NCI-H128 (cell line): ENCODE measurements around the gene GPAT3.
"Not testable (repeated sequence)": the region's sequence is repeated elsewhere in the genome, so short reads cannot be mapped to it uniquely, and the experiment has no call there.

Source experiments
- DNase-seq: peaks from one replicate; lab custom pipeline; 2025; ENCODE audit not compliant: unreplicated experiment; lab: John Stamatoyannopoulos, UW

GPAT3 gene

DNA sequence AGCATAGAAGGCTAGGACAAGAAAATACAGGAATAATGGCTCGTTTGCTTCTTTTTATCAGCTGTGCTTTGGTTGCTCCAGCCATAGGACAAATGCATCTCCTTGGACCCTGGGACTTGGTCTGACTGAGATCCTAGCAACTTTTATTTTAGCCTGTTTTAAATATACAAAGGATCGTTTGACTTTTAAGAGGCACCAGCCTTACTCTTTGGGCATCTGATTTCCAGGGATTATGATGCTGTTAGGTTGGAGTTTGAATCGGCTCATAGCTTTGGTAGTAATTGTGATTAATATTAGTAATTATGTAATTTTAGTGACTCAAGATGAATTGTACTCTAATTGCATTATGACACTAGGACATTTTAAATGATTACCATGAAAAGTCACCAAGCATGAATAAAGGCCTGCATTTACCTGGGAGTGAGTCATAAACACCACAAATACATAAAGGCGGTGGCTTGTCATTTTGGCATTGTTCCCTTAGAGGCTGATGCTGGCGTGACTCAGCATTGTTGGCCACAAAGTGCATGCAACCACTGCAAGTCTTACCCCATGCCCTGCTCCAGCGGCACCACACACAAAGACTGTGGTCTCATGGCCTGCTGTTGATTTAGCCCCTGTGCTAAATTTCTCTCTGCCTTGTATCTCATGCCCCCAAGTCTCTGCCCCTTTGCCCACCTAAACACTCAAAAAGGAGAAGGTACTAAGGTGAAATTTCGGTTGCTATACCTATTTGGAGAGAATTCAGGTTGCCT, 12.4 kb downstream of the GPAT3 start:
- DNase-seq, result no peak

DNA sequence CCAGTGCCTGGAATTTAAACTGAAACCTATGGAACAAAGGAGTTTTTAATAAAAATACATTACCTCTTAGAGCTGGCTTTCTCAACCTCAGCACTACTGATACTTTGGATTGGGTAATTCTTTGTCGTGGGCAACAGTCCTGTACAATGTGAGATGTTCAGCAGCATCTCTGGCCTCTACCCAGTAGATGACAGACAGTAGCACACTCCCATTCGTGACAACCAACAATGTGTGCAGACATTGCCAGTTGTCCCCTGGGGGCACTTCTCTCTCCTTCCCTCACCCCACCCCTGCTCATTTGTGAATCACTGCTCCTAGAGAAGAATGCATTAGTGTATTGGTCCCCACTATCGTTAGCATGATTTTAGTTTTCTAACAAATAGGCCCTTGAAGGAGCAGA, 16.2 kb downstream of the GPAT3 start:
- no peak for DNase-seq

DNA sequence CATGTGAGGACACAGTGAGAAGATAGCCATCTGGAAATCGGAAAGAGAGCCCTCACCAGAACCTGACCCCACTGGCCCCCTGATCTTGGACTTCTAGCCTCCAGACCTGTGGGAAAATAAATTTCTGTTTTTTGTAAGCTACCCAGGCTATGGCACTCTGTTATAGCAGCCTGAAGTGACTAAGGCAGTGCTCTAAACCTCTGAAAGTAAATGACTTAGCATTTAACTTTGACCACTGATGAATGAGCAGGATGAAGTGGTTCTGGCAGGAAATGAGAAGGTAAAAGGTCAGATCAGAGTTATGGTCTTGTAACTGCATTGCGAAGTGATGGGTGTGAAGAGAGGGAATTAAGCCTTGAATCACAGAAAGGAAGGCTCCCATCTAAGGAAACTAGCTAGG, 17.0 kb downstream of the GPAT3 start:
- DNase-seq, result no peak

DNA sequence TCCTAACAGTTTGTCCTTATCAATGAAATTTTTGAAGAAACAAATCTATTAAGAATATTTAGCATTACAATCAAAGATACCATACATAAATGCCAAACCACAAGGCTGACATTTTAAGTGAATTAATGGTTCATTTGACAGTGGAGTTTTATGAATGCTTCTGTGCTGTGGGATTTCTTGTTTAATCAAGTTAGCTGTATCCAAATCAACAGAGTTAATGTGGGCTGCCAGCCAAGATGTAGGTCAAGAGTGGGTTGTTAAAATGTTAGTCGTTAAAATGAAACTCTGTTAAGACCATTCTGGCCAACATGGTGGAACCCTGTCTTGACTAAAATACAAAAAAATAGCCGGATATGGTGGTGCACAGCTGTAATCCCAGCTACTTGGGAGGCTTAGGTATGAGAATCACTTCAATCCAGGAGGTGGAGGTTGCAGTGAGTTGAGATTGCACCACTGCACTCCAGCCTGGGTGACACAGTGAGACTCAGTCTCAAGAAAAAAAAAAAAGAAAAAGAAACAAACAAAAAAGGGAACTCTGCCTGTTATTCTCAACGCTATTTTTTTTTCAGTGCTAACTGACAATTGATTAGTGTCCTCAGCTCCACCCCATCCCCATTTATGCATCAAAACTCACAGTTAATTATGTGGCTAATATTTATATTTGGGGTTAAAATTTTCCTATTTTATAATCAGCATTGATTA, 20.2 kb downstream of the GPAT3 start:
- no peak for DNase-seq

DNA sequence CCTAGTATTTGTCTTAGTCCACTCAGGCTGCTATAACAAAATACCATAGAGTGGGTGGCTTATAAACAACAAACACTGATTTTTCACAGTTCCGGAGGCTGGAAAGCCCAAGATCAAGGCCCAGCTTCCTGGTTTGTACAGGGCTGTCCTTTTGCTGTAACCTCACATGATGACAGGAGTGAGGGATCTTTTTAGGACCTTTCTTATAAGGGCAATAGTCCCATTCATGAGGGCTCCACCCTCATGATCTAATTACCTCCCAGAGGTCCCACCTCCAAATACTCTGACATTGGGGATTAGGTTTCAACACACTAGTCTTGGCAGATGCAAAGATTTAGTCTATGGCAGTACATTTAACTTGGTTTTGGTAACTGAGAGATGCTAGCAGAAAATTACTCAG, 20.9 kb downstream of the GPAT3 start:
- DNase-seq, result no peak

DNA sequence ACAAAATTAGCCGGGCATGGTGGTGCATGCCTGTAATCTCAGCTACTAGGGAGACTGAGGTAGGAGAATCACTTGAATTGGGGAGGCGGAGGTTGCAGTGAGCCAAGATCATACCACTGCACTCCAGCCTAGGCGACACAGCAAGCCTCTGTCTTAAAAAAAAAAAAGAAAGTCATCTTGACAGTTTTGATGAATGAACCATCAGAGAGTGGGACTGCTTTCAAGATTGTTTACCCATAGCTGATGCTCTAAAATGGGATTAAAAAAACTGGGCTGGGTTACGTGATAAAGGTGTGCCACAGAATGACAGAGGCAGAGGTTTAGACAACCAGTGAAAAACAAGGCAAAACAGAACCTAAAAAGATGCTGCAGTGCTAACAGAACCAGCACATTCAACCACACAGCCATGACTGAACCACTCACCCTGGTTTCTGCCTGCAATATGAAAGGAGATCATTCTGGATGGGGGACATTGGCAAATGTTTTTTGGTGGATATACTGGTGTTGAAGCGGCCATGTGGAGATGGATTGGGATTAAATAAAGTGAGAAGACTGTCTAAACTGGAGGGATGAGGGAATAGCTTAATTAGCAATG, 22.2 kb downstream of the GPAT3 start:
- no peak for DNase-seq

DNA sequence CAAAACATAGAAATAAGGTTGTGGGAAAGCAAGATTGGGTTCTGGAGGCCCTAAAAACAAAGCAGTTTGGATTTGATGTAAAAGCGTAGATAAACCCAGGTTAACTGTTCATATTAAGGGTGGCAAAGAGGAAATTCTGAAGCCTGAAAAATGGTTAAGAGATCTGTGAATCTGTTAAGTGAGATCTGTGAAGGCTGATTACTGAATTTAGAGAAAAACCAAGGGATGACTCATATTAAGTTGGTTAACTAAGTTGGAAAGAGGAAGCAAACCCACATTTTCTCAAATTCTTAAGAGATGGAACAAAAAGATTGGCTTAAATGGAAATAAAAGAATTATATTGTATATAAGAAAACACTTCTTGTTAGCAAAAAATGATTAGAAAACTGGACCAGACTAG, 22.8 kb downstream of the GPAT3 start:
- DNase-seq, result no peak

DNA sequence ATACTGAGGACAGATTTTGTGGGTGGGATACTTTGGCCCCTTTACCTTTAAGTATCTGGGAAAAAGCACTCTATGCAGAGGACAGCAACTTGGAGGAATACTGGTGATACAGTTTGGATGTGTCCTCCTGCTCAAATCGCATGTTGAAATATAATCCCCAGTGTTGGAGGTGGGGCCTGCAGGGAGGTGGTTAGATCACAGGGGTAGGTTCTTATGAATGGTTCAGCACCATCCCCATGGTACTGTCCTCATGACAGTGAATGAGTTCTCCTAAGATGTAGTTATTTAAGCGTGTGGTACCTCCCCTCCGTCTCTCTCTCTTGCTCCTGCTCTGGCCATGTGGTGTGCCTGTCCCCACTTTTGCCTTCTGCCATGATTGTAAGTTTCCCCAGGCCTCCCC, 24.6 kb downstream of the GPAT3 start:
- no peak for DNase-seq

DNA sequence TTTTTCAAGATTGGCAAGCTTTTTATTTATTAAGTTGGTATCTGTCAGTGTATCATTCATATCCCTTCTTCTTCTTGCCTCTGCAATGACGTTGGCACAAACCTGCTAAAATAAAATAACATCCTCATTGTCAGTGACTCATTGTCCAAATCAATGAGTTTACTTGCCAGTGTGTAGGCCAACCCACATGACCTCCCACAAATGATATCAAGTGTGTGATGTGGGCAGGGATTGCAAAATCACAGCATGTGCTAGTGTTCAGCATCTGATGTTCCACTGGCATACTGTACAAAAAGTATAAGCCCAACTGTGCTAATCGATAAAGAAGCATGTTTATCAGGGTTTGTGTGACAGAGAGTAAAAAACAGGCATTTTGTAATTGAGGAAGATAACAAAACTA, 25.5 kb downstream of the GPAT3 start:
- DNase-seq, result no peak

DNA sequence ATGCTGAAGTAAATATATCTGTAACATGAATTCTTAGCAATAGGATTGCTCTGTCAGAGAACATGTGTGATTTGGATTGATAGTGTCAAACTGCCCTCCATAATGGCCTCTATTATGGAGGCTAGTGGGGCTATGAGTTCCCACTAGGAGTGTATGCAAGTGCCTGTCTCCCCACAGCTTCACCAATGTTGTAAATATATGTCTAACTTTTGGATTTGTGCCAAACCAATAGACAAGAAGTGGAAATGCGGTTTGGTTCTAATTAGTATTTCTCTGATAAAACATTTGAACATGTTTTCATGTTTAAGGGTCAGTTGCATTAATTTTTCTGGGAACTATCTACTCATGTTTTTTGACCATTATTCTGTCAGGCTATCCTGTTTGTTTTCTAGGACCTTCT, 28.1 kb downstream of the GPAT3 start:
- no peak for DNase-seq

DNA sequence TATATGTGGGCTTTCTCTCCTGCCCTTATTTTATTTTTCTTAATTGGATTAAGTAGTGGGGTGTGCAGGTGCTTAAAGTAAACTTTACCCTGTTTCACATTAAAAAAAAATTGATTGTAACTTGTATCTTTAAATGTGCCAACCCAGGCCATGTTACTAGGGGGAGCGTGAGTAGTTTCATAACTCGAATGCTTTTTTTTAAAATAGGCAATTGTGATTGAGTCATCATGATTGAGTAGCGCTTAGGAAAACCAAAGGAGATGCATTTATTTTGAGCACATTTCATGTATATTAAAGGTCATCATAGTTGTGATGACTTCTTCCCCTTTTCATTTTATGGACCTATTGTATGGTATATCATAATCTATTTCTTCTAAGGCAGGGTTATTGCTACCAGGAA, 32.2 kb downstream of the GPAT3 start:
- DNase-seq, result no peak

DNA sequence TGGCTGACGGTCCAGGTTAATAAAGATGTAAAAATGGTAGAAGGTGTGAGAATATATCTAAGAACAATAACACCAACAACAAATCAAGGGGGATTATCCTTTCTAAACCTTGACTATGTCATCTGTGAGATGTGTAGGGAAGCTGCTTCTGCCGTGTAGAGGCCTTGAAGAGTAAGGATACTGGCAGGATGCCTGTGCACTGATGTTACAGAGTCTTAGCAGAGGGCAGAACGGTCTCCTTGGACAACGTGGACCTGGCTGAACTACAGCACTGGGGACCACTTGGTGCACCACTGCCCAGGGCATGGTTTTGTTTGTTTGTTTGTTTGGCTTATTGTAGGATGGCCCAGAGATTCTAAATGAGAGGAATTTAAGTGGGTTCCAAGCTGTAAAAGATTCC, 33.5 kb downstream of the GPAT3 start:
- no peak for DNase-seq

DNA sequence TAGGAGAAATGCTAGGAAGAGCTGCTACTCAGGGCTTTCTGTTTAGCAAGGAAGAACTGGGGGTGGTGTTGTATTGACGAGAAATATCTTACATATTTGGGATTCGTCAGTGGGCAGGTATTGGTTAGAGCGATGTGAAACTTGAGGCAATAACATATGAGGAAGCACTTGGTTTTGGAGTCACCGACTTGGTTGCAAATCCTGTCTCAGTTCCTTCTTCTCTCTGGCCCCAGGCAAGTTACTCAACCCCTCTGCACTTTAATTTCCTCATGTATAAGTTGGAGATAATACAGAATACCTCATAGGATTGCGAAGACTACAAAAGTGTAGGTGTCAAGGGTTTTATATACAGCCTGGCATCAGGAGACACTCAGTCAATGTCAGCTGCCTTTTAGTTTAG, 34.1 kb downstream of the GPAT3 start:
- DNase-seq, result no peak

DNA sequence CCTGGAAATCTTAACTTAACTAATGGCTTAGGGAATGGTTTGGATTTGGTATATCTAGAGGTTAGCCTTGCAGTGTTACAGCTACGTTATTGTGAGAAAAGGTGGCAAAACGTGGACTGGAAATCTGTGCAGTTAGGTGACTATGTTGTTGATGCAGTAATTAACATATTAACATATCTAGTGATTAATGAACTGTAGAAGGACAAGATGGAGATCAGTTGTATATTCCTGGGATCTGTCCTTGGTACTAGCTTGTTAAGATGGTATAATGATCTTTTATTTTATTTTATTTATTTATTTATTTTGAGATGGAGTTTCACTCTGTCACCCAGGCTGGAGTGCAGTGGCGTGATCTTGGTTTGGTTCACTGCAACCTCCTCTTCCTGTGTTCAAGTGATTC, 36.9 kb downstream of the GPAT3 start:
- DNase-seq, result no peak

DNA sequence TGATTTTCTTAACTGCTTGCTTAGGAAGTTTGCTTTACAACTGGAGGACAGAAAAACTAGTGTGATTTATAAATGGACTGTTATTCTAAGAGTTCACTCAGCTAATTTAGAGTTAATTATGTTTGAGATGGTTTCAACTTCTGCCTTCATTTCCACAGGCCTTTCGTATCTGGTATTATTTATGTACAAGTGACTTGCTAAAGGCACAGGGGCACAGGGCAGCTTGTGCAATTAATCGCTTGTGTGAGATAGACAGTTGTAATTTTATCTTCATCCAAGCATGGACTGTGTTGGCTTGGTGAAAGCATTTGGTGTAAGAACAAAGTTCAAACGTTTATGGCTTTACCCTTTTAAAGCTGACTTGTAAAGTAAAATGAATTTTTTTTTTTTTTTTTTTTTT, 38.3 kb downstream of the GPAT3 start:
- no peak for DNase-seq

DNA sequence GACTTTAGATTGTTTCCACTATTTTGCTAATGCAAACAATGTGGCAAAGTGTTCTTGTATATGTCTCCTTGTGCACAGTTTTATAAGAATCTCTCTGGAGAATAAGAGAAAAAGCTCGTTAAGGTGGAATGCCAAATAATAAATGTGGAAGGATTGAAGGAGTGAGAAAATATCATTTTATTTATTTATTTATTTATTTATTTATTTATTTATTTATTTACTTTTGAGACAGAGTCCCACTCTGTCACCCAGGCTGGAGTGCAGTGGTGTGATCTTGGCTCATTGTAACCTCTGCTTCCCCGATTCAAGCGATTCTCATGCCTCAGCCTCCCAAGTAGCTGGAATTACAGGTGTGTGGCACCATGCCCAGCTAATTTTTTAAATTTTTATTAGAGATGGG, 40.3 kb downstream of the GPAT3 start:
- not testable (repeated sequence) for DNase-seq

DNA sequence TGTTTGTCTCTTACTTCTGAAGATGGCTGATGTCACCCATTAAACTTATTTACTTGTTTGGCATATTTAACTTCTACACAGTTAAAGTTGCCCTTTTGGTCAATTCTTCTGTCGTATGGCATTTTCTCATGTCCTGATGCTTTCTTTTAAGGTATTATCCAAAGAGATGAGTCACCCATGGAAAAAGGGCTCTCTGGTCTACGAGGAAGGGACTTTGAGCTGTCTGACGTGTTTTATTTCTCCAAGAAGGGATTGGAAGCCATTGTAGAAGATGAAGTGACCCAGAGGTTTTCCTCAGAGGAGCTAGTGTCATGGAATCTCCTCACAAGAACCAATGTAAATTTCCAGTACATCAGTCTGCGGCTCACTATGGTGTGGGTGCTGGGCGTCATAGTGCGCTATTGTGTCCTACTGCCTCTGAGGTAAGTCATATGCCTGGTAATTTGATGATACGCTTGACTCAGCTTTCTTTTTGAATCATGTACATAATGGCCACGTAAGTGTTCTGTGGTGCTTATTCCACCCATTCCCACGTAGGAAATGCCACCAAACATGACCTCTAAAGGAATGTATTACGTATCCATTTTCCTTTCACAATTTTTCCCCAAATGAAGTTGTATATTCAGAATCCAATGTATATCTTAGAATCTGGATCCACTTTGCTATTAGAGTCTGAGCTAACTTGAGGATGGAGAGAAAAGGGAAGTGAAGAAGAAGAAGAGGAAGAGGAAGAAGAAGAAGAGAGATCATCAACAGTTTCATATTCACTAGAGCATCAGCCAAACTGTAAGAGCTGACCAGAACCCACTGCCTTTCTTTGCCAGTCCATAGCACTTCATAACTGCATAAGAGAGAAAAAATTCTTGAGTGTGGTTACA, 45.7 kb downstream of the GPAT3 start:
- DNase-seq, result no peak

DNA sequence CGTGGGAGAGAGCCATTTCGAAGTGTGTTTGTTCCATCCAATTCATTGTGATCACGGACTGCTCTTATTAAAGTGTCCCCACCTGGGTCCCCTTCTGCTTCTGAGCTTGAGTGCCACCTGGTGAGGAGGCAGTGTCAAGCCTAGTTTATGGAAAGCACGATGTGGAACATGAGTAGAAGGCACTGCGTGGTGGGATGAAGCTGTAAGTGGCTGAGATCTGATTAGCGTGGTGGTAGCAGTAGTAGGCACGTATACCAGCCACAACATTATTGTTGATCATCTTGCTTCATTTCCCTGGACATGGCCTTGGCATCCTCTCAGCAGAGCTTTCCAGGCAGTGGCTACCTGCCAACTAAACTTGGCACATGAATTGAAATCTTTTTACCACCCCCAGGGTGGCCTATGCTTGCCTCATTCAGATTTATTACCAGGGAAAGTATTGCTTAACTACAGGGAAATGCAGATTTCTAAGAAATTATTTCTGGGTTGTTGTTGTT, 46.4 kb downstream of the GPAT3 start:
- DNase-seq, result no peak

DNA sequence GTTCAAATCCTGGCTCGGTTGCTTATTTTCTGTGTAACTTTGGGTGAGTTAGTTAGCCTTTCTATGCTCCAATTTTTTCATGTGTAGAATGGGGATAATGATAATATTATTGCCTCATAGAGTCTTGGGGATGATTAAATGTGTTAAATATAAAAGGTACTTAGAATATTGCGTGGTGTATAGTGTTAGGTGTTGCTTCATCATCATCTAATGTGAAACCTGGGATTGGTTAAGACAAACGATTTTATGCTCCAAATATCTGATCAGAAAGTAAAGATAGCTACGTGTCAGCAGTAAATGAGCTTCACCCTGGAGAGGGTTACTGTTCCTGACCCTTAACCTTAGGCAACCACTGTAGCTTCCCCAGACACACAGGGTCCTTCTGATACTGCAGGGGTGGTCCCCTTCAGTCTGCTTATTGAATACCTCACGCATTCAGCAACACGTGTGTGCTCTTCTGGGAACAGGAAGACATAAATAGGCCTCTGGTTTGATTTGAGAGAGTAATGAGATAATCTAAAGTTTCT, 50.1 kb downstream of the GPAT3 start:
- no peak for DNase-seq

DNA sequence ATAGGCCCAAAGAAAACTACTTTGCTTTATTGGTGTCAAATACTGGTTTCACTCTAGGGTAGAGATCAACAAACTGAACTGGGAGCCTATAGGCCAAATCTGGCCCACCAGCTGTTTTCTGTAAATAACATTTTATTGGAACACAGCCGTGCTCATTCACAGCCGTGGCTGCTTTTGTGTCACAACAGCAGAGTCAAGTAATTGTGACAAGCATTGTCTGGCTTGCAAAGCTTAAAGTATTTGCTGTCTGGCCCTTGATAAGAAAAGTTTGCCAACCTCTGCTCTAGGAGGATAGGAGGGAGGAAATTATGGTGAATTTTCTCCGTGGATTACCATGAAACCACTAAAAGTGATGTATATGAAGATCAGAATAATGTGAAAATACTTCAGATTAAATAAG, 53.4 kb downstream of the GPAT3 start:
- DNase-seq, result no peak

DNA sequence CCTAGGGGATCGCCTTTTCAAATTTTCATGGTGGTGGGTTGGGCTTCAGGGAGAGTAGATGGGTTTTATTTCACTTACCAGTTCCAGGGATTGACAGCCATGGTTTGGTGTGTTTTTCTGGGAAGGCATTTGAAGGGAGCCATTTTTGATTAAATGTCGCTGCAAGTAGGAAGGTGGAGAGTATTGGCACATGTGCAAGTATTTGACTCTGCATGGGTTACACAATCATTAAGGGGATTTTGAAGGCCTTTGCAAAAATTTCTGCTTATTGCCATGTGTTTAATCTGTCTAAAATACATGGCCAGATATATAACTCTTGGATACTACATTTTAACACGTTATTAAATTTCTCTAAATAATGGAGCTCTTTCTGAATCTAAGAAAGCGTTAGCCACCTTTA, 55.1 kb downstream of the GPAT3 start:
- DNase-seq, result no peak
